Mucosa of rectum (tissue), 2 donors: ENCODE data around the gene UNC93A.
"Not testable (repeated sequence)": the region's sequence is repeated elsewhere in the genome, so short reads cannot be mapped to it uniquely, and the experiment has no call there.

Experiments used
- H3K27ac ChIP-seq, 2 donors: one replicate each; pipeline ENCODE4 v1.7.0; 2013; ENCODE audit warnings: inconsistent platforms in 2 of 2, low read depth in 2 of 2, low read length in 2 of 2
- H3K27me3 ChIP-seq, 2 donors: one replicate each; pipeline ENCODE4 v1.7.0; 2013; ENCODE audit warnings: low read length in 2 of 2; ENCODE audit not compliant: control insufficient read depth in 2 of 2, insufficient read depth in 2 of 2
- H3K36me3 ChIP-seq, 2 donors: one replicate each; pipeline ENCODE4 v1.7.0; 2013; ENCODE audit warnings: low read length in 2 of 2; ENCODE audit not compliant: control insufficient read depth in 2 of 2, insufficient read depth in 2 of 2
- H3K4me1 ChIP-seq, 2 donors: one replicate each; pipeline ENCODE4 v1.7.0; 2013; ENCODE audit warnings: low read length in 2 of 2, mild to moderate bottlenecking in 1 of 2; ENCODE audit not compliant: control insufficient read depth in 2 of 2, insufficient read depth in 2 of 2
- H3K4me3 ChIP-seq, 2 donors: one replicate each; pipeline ENCODE4 v1.7.0; 2013; ENCODE audit warnings: low read length in 2 of 2
- H3K9ac ChIP-seq, 2 donors: one replicate each; pipeline ENCODE4 v1.7.0; 2013; ENCODE audit warnings: low read length in 2 of 2, low read depth in 1 of 2, mild to moderate bottlenecking in 1 of 2
- H3K9me3 ChIP-seq, 2 donors: one replicate each; pipeline ENCODE4 v1.7.0; 2013; ENCODE audit warnings: low read length in 2 of 2; ENCODE audit not compliant: control insufficient read depth in 2 of 2
- donor health status: healthy.
- donor health status: Normal muscosa, but diverticular disease.

Gene UNC93A

DNA sequence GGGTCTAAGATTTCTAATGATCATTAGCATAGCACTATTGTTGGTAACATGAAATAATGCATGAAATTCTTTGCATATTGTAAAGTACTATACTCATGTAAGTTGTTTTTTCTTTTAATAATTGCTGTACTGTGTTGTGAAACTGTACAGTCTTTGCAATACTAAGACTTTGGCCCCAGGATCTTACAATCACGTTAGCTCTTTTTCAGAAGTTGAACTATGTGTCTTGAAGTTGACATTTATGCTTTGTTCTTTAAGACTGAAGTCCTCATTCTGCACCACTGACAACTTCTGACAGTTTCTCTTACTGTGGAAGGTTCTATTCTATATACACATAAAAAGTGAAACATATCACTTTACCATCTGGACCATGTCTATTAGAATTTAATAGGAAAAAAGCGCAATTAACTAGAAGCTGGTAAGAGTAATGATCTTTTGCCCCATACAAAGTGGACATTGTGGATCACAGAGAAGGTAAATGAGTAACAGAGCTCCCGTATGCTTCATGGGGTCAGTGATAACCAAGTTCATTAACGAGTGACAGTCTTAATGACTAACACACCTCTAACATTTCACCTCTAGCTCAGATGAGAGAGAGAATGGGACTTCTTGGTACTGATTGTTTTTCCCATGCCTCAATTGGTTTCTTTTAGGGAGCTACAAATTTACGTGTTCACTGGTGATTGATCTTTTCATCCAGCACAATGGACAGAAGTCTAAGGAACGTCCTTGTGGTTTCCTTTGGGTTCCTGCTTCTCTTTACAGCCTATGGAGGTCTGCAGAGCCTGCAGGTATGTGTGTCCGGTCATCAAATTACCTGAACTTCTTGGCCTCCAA, at the start of gene UNC93A:
Gene UNC93A (plus strand): TSS at position 530 of the 837 bp plus-strand sequence. CDS start 175 bp downstream, at position 705.
- no peaks in the 10 kb centered on the region for H3K27me3 ChIP-seq
- no peaks in the 10 kb centered on the region for H3K4me1 ChIP-seq
- no peaks in the 10 kb centered on the region for H3K9me3 ChIP-seq
- H3K36me3 ChIP-seq, result no peaks in the 10 kb centered on the region
- no peak within 1 kb of the TSS for H3K9ac ChIP-seq
- no peak within 1 kb of the TSS for H3K4me3 ChIP-seq
- no peak within 1 kb of the TSS for H3K27ac ChIP-seq

DNA sequence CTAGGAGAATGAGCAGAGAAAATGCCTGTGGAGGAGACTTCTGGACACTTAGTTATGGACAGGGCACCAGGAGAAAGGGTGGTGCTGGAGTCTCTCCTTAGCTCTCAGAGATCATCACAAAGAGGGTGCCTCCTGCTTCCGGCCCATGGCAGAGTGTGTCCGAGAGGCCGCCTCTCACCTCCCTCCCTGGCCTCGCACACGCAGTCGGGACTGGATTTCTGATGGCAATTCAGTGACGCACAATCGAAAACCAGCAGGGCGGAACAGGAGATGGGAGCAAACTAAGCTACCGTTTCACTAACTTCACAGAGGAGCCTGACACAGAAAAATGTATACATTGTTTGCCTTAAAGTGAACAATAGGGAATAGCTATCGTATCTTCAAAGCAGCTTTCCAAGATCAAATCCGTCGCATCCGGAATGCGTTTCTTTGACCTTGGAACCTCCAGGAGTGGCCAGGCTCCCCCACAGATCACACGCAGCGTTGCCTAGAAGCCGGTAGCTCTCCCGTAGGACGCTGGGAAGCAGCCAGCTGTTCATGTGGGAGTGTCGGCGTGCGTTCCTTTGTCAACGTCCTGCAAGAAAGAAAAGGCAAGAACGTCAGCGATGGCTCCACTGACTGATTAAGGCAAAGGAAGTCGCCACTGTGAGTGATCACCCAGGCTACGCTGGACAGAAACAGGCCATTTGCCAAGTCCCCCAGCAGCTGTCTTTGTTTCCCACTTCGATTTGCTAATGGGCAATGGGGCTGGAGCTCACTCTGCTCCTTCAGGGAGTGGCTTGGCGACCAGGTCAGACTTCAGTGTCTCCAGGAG, 49.6 kb upstream of the UNC93A start:
- not testable (repeated sequence) for H3K36me3 ChIP-seq, H3K27me3 ChIP-seq, H3K9ac ChIP-seq, H3K27ac ChIP-seq, H3K9me3 ChIP-seq, H3K4me1 ChIP-seq
- peak overlapping the region in 1 of 2 donors; percentile 37 for H3K4me3 ChIP-seq

DNA sequence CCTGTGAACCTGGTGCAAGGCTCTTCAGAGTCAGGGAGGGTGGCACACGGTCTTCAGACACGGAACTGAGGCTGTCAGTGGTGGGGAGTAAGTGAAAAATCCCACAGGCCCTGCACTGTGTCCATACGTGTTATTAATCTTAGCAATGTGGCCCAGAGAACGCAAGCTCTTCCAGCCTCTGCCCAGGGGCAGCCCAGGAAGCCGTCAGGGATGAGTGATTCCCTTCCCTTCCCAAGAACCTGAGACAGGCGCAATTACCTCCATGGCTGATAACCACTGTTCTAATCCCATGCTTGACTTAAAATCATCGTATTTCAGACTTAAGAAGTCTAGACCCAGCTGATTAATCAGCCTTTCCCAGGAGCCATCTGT, 49.0 kb upstream of the UNC93A start:
- not testable (repeated sequence) for H3K27me3 ChIP-seq, H3K4me3 ChIP-seq, H3K9ac ChIP-seq, H3K36me3 ChIP-seq, H3K27ac ChIP-seq, H3K4me1 ChIP-seq, H3K9me3 ChIP-seq

DNA sequence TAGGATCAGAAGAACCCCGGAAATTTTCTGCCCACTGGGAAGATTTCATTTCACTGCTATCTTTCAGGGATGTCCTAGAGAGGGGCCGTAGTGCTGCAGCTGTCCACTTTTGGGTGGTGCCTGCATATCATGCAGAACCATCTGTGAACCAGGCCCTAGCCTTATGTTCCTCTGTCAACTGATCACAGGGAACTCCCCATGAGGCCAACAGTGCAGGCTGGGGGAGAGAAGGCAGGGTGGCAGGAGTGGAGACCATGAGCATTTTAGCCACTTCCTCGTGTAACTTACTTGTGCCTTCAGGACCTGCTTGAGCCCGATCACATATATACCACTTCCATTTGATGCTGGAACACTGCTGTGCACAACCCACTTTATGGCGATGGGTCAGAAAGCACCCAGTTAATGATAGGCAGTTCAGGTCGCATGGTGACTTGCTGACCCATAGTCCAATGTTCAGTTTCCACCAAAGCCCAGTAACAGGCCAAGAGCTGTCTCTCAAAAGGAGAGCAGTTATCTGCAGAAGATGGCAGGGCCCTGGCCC, 48.5 kb upstream of the UNC93A start:
- not testable (repeated sequence) for H3K9me3 ChIP-seq, H3K4me1 ChIP-seq, H3K27ac ChIP-seq, H3K9ac ChIP-seq, H3K4me3 ChIP-seq, H3K36me3 ChIP-seq, H3K27me3 ChIP-seq

DNA sequence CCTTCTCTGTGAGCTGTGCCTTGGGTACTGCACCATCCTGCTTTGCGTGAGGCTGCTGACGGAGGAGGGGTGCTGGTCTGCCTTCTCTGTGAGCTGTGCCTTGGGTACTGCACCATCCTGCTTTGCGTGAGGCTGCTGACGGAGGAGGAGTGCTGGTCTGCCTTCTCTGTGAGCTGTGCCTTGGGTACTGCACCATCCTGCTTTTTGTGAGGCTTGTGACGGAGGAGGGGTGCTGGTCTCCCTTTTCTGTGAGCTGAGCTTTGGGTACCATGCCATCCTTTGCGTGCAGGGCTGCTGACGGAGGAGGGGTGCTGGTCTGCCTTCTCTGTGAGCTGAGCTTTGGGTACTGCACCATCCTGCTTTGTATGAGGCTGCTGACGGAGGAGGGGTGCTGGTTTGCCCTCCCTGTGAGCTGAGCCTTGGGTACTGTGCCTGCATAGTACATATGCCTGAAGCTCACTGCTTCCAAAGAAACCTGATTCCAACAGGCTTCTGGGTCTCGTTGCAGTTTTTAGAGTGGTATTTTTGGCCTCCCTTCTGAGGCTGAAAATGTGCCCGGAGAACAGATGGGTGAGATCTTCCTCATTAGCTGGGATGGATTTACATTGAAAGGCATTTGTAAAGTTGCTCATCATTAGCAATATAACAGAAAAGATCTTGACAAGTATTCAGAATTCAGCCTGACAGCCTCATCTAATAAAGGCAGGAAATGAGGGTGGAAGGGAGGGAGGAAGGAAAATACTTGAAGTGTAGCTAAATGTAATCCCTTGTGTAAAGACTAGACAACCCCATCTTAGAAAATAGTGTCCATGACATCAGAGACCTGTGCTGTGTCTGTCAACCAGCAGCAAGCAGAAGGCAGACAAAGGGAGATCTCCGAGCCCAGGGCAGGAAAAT, 46.8 kb upstream of the UNC93A start:
- Histone ChIP-seq H3K36me3 (no peaks in the 10 kb centered on the region), H3K9ac (no peak overlapping the region), H3K4me1 (no peaks in the 10 kb centered on the region), H3K27ac (no peak overlapping the region), H3K9me3 (no peaks in the 10 kb centered on the region), H3K27me3 (no peaks in the 10 kb centered on the region), H3K4me3 (no peak overlapping the region)

DNA sequence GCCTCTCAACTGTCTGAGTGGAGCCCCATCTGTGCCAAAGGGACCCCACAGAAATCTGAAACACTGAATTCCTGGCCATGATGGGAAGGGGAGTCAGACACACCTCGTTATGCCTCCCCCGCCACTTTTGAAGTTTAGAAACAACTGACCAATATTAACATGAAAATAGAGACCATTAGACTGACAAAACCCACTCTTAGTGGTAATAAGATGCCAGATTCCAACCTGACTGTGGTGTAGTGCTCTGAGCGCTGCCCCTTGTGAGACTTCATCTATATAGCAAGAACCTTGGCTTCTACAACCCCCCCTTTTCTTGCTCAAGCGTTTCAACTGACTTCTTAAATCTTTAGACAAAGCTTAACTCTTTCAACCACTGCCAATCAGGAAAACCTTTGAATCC, 46.1 kb upstream of the UNC93A start:
- Histone ChIP-seq H3K4me1 (no peaks in the 10 kb centered on the region), H3K4me3 (no peak overlapping the region), H3K9me3 (no peaks in the 10 kb centered on the region), H3K9ac (no peak overlapping the region), H3K27ac (no peak overlapping the region), H3K36me3 (no peaks in the 10 kb centered on the region), H3K27me3 (no peaks in the 10 kb centered on the region)

DNA sequence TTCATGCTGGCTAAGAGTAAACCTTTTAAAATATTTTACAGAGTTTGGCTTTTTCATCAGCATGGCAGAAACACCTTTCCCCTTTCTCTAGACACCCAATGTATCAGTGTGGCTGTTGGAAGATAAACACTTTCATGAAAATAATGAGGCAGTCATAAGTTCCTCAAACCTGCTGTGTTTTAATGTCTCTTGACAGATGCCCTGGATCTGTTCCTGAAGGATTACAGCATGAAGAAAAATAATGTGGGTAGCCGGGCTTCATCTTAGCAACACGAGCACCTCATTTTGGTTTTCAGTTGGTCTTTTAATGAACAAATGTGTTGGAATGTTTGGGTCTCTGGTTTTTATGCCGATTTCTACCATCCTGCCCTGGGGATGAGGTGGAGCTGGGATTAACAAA, 45.5 kb upstream of the UNC93A start:
- Histone ChIP-seq H3K27me3 (no peaks in the 10 kb centered on the region), H3K27ac (no peak overlapping the region), H3K4me3 (no peak overlapping the region), H3K9me3 (no peaks in the 10 kb centered on the region), H3K4me1 (no peaks in the 10 kb centered on the region), H3K9ac (no peak overlapping the region), H3K36me3 (no peaks in the 10 kb centered on the region)

DNA sequence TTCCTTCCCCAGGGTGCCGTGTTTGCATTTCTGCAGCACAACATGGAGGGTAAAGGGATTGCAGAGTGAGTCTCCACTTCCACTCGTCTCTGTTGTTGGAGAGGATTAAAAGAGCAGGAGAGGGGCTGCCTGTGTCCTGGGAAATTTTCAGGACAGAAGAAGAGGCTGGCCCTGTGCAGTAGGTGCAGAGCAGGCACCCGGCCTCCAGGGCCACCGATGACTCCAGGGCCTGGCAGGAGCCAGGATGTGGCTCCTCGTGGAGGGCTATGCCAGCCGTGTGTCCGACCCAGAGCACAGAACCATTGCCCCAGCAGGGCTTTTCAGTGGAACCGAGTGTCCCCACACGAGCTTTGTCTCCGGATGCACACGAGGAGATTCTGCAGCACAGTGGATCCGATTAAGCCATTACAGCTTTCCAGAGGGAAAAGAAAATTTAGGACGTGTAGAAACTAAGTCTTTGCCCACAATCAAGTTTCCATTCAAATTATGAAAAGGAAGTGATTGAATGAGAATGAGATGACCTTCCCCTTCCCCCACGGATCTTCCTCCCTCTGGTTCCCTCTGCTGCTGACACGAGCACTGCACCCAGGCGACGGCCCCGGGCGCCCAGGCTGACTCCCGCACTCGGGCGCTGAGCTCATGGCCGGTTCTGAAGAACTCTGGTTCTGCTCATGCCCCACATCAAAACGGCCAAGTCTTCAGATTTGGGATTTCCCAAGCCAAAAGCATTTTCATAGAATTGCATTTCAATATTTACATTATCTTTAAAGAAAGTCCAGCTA, 43.1 kb upstream of the UNC93A start:
- Histone ChIP-seq H3K4me3 (no peak overlapping the region), H3K27ac (no peak overlapping the region), H3K4me1 (no peaks in the 10 kb centered on the region), H3K9me3 (no peaks in the 10 kb centered on the region), H3K9ac (no peak overlapping the region), H3K36me3 (no peaks in the 10 kb centered on the region), H3K27me3 (no peaks in the 10 kb centered on the region)

DNA sequence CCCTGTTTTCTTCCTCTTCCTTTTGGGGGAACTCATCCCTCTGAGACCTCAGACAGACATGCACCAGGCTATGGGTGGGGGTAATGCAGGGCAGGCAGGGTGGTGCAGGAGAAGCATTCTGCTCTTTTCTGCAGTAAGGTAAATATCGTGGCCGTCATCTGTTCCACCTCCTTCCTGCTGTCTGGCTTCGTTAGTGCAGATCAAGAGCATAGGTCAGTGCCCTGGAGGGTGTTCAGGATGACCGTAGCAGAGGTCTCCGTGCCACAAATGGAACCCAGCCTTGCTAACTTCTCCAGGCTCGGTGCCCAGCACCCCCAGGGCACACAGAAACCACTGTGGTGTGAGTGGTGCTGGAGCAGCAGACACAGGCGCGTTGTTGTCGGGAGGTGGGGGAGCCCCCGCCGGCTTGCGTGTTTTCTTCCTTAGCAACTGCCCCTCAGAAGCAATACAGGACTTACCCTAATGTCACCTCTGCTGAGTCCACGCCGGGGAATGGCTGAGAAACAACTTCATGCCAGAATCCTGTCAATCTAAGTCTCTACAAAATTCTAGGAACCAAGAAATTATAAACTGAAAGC, 42.1 kb upstream of the UNC93A start:
- not testable (repeated sequence) for H3K27ac ChIP-seq, H3K27me3 ChIP-seq, H3K36me3 ChIP-seq

More for the DNA sequence above, 42.1 kb upstream of the UNC93A start:
- not testable (repeated sequence) for H3K4me3 ChIP-seq, H3K9me3 ChIP-seq, H3K4me1 ChIP-seq, H3K9ac ChIP-seq
